Uterus (tissue), 2 donors: ENCODE measurements around the gene PTGER1.

ENCODE experiments used
- CTCF ChIP-seq, 4 experiments: fragments of 200-600 bp in 2 of 4; fragments of 450-650 bp in 2 of 4; sonication (generic) in 2 of 4; IDR thresholded peaks; one replicate each; pipeline ENCODE4 v1.5.1; 2016 to 2019; ENCODE audit warnings: antibody characterized with exemption in 4 of 4, mild to moderate bottlenecking in 2 of 4, moderate library complexity in 1 of 4
- POLR2A ChIP-seq, 2 donors: fragments of 450-650 bp; IDR thresholded peaks; one replicate each; pipeline ENCODE4 v1.6.1; 2016; ENCODE audit warnings: antibody characterized with exemption in 2 of 2, mild to moderate bottlenecking in 1 of 2, moderate library complexity in 1 of 2

- TF ChIP-seq CTCF (IDR thresholded peaks at IDR 0.05) (no peak), POLR2A (IDR thresholded peaks at IDR 0.05) (no peak)
Measured at GRCh38 chr19:14512406-14512961, 37.3 kb upstream of the PTGER1 start.
